Stomach (tissue), 19 donors: Measurements from ENCODE around the gene ZBTB14. TPM values are rescaled to one million over a fixed set of nuclear protein-coding genes. Genes with fewer than 3 reads are reported as not detected.
A peak's percentile ranks its signal among the peaks of the same experiment; 100 is the strongest.

Experiments used
- DNase-seq, 2 donors: peaks; one replicate each; pipeline versions ENCODE4 v3.0.0 to v3.0.0-alpha.2; 2013 to 2019
- H3K27ac ChIP-seq, 5 donors: fragments of 200-600 bp in 4 of 5; sonication (generic) in 4 of 5; one replicate each; pipeline ENCODE4 v1.5.1; 2013 to 2019; ENCODE audit warnings: mild to moderate bottlenecking in 1 of 5, moderate library complexity in 1 of 5
- H3K27me3 ChIP-seq, 3 donors: fragments of 200-600 bp; sonication (generic); one replicate each; pipeline ENCODE4 v1.5.1; 2017 to 2019; ENCODE audit warnings: mixed run types in 1 of 3
- H3K36me3 ChIP-seq, 4 donors: fragments of 200-600 bp; sonication (generic); 1 replicate in 3 of 4; 2 replicates in 1 of 4; pipeline ENCODE4 v1.5.1; 2016 to 2019
- H3K4me1 ChIP-seq, 4 donors: fragments of 200-600 bp; sonication (generic); one replicate each; pipeline ENCODE4 v1.5.1; 2016 to 2019
- H3K4me3 ChIP-seq, 4 donors: fragments of 200-600 bp; sonication (generic) in 3 of 4; one replicate each; pipeline ENCODE4 v1.5.1; 2016 to 2019; ENCODE audit warnings: mild to moderate bottlenecking in 1 of 4
- H3K9me3 ChIP-seq, 4 donors: fragments of 200-600 bp; sonication (generic); one replicate each; pipeline ENCODE4 v1.5.1; 2016 to 2019
- CTCF ChIP-seq, 7 experiments: fragments of 450-650 bp in 4 of 7; fragments of 200-600 bp in 3 of 7; sonication (generic) in 3 of 7; IDR thresholded peaks; one replicate each; pipeline ENCODE4 v1.5.1; 2016 to 2019; ENCODE audit warnings: antibody characterized with exemption in 7 of 7, control low read depth in 2 of 7, mild to moderate bottlenecking in 1 of 7
- EP300 ChIP-seq: sonication (generic); formaldehyde crosslinking; IDR thresholded peaks from one replicate; pipeline ENCODE4 v1.6.1; 2017; ENCODE audit warnings: antibody characterized with exemption
- POLR2A ChIP-seq, 4 donors: fragments of 450-650 bp; IDR thresholded peaks; one replicate each; pipeline ENCODE4 v1.6.1; 2016; ENCODE audit warnings: antibody characterized with exemption in 4 of 4, control low read depth in 2 of 4, mild to moderate bottlenecking in 1 of 4, moderate library complexity in 1 of 4
- POLR2AphosphoS5 ChIP-seq, 3 donors: sonication (generic); formaldehyde crosslinking; IDR thresholded peaks; one replicate each; pipeline ENCODE4 v1.6.1; 2016; ENCODE audit warnings: antibody characterized with exemption in 3 of 3
- WGBS, 5 donors: extraction: QIAGEN DNeasy Blood & Tissue Kit in 3 of 5; methylation state at CpG; one replicate each; pipeline versions ENCODE4 v1.1.5 to v1.1.7; 2013 to 2018; 5-methylcytosine and 5-hydroxymethylcytosine counted together
- intact Hi-C: fragments of 100-400 bp; cut with DNase I; formaldehyde crosslinking; loops from one replicate; pipeline ENCODE4 v1.15.1; 2023; ENCODE audit warnings: low total_unique reads
- long read RNA-seq, 10 donors: transcript quantifications; one replicate each; lab custom pipeline, GENCODE V29; 2026
- polyA plus RNA-seq, 3 donors: library from polyadenylated mRNA; stranded (reverse); fragments of 200-250 nt; gene quantifications; one replicate each; pipeline ENCODE4 v1.2.3, GENCODE V29; 2013
- total RNA-seq, 5 donors: library from RNA; depleted of rRNA; stranded (reverse); fragments of >200 nt; gene quantifications; one replicate each; pipeline versions ENCODE4 v1.1.0 to v1.2.3, GENCODE V29; 2014 to 2016
- donor health status: healthy with polysubstance abuse.
- donor health status: Bipolar disorder and iron deficiency.
- donor health status: healthy.

Gene ZBTB14
- total RNA-seq, result 10 to 100 TPM in 1 of 5 donors, 1 to 10 TPM in 4; 3.8 to 14.9 (median 6.4) TPM
- 1 to 10 TPM; 5.1 to 6.9 (median 5.2) TPM for polyA plus RNA-seq
- long read RNA-seq, donor 1, partial matches to known transcripts, result 0 of 5 reads
- long read RNA-seq, donor 1, other reads (novel, unspliced or antisense), result 0 of 5 reads
- long read RNA-seq, donor 2, partial matches to known transcripts, result 0 of 3 reads
- long read RNA-seq, donor 2, other reads (novel, unspliced or antisense), result 0 of 3 reads
- long read RNA-seq, donor 3, partial matches to known transcripts, result 0 of 3 reads
- long read RNA-seq, donor 3, other reads (novel, unspliced or antisense), result 0 of 3 reads
- long read RNA-seq, donor 4, result 0 reads
- long read RNA-seq, donor 5, partial matches to known transcripts, result 0 of 5 reads
- long read RNA-seq, donor 5, other reads (novel, unspliced or antisense), result 0 of 5 reads
- long read RNA-seq, donor 6, partial matches to known transcripts, result 0 of 3 reads
- long read RNA-seq, donor 6, other reads (novel, unspliced or antisense), result 0 of 3 reads
- long read RNA-seq, donor 7, partial matches to known transcripts, result 0 of 7 reads
- long read RNA-seq, donor 7, other reads (novel, unspliced or antisense), result 0 of 7 reads
- long read RNA-seq, donor 8, partial matches to known transcripts, result 0 of 2 reads
- long read RNA-seq, donor 8, other reads (novel, unspliced or antisense), result 0 of 2 reads
- long read RNA-seq, donor 9, partial matches to known transcripts, result 0 of 1 reads
- long read RNA-seq, donor 9, other reads (novel, unspliced or antisense), result 0 of 1 reads
- long read RNA-seq, donor 10, partial matches to known transcripts, result 0 of 2 reads
- long read RNA-seq, donor 10, other reads (novel, unspliced or antisense), result 0 of 2 reads

DNA sequence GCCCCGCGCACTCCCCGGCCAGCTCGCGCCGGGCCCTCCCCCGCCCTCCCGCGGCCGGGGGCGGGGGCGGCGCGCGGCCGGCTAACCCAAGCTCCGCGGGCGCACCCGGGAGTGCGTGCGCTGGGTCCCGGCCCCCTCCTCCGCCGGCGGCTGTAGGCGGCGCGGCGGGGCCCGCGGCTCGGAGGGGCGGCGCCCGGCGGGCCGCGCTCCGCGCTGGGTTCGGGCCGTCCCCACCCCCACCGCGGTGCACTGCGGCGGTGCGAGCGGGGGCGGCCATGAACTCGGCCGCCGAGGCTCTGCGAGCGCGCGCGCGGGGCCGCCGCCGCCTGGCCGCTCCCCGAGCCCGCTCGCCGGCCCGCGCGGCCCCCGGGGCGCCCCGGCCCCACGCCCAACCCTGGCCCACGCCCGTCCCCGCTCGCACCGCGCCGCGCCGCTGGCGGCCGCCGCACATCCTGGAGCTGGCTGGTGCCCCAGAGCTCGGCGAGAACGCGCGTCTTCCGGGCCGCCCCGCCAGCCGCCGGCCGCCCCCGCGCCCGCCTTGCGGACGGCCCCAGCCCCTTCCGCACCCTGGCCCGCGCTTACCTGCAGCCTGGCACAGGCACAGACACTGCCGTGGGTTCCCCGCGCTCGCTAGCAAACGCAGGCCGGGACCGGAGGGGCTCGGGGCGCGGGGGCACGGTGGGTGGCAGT is at the start of gene ZBTB14:
Gene ZBTB14 (minus strand): TSS at position 496 of the 690 bp plus-strand sequence. CDS start 2,480 bp downstream, outside the sequence.
- peak within 1 kb of the TSS; percentile 98 to 100 (median 99) for H3K27ac ChIP-seq
- WGBS, 5 donors, result 0 to 1% (median 1%) methylated on average over 7 to 115 of the region's 116 CpGs; no CpG with 5 or more reads in 1 of the 5 donors
- H3K4me1 ChIP-seq, result peaks cover 0 to 26% (median 19%) of the 10 kb centered on the region in 4 donors
- H3K27me3 ChIP-seq, result no peaks in the 10 kb centered on the region
- no peaks in the 10 kb centered on the region for H3K9me3 ChIP-seq
- peak; percentile 78 to 93 for DNase-seq
- peaks cover 15 to 24% (median 18%) of the 10 kb centered on the region in 4 donors for H3K36me3 ChIP-seq
- intact Hi-C loops, result no loop called here
- H3K4me3 ChIP-seq, result peak within 1 kb of the TSS; percentile 82 to 95 (median 92)
- no peak for TF ChIP-seq POLR2A (IDR thresholded peaks at IDR 0.05)
- TF ChIP-seq POLR2AphosphoS5 (IDR thresholded peaks at IDR 0.05), result no peak
- no peak for TF ChIP-seq EP300
- no peak for TF ChIP-seq CTCF (IDR thresholded peaks at IDR 0.05)

DNA sequence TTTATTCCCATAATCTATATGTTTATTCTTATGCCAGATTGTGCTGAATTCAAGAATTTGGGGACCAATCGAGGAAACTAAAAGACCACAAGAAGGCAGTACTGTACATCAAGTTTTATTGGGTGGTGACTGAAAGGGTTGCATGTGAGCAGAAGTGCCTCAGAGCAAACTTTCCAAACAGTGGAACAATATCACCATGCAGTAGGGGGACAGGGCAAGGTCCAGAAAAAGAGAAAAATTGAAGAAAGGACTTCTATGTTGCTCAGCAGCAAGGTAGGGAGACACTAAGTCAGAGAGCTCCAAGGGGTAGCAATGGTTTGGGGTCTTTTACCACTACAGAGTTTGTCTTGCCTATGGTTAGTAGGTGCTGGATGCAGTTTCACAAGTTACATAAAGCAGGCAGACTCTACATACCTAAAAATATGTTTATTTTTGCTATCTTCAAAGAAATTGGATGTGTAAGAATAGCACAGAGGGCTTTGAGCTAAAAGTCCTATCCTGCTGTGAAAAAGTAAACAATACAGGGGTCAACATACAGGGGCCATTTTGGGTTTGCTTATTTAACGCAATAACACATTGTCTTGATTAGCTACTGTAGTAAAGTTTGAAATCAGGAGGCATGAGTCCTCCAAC is 43.8 kb upstream of the ZBTB14 start:
- 41 to 78% (median 48%) methylated on average over 2 of the region's 2 CpGs for whole genome bisulfite sequencing, 5 donors
- intact Hi-C loops, result no loop called here
- no peak for DNase-seq
- no peak for TF ChIP-seq EP300
- no peak for TF ChIP-seq CTCF (IDR thresholded peaks at IDR 0.05)
- TF ChIP-seq POLR2A (IDR thresholded peaks at IDR 0.05), result no peak
- no peak for TF ChIP-seq POLR2AphosphoS5 (IDR thresholded peaks at IDR 0.05)
- Histone ChIP-seq H3K36me3 (no peaks in the 10 kb centered on the region), H3K27ac (no peak overlapping the region), H3K9me3 (peaks cover 0 to 3% (median 0%) of the 10 kb centered on the region in 4 donors), H3K4me1 (no peaks in the 10 kb centered on the region), H3K4me3 (no peak overlapping the region), H3K27me3 (no peaks in the 10 kb centered on the region)

GRCh38 chr18:5334456-5335075 is 39.0 kb upstream of the ZBTB14 start:
- Histone ChIP-seq H3K9me3 (peaks cover 0 to 5% (median 1%) of the 10 kb centered on the region in 4 donors), H3K4me3 (no peak overlapping the region), H3K4me1 (no peaks in the 10 kb centered on the region), H3K27ac (no peak overlapping the region), H3K27me3 (no peaks in the 10 kb centered on the region), H3K36me3 (no peaks in the 10 kb centered on the region)
- no peak for TF ChIP-seq CTCF (IDR thresholded peaks at IDR 0.05)
- WGBS, 5 donors, result 21 to 39% (median 27%) methylated on average over 5 to 6 of the region's 6 CpGs
- intact Hi-C loops, result no loop called here
- no peak for DNase-seq
